HG03378 (cell line): ENCODE data around the gene UCK2.
A peak's percentile ranks its signal among the peaks of the same experiment; 100 is the strongest.

Experiments
- ATAC-seq: cut with Tn5 transposase; IDR thresholded peaks from one replicate; pipeline ENCODE4 v1.9.1; 2021; ENCODE audit warnings: mild to moderate bottlenecking, moderate library complexity; ENCODE audit not compliant: unreplicated experiment

UCK2 gene

DNA sequence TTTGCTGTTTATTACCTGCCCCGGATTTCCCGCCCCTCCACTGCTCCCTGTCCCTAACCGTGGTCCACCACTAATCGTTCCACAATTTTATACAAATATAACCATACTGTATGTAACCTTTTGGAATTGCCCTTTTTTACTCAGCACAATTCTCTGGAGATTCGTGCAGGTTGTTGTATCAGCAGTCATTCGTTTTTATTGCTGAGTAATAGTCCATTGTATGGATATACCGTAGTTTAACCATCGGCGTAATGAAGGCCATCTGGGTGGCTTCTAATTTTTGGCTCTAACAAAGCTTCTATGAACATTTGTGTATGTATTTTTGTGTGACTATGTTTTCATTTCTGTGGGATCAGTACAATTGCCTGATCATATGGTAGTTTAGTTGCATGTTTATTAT, 50.0 kb downstream of the UCK2 start:
- no peak for ATAC-seq

DNA sequence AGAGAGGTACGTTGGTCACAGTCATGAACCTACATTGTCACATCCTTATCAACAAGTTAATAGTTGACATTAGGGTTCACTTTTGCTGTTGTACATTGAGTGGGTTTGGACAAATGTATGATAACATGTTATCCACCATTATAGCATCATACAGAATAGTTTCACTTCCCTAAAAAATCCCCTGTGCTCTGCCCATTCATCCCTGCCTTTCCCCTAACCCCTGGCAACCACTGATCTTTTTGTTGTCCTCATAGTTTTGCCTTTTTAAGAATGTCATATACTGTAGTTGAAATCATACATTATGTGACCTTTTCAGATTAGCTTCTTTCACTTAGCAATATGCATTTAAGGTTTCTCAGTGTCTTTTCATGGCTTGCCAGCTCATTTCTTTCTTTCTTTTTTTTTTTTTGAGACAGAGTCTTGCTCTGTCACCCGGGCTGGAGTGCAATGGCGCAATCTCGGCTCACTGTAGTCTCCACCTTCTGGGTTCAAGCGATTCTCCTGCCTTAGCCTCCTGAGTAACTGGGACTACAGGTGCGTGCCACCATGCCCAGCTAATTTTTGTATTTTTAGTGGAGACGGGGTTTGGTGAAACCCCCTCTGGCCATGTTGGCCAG, 50.6 kb downstream of the UCK2 start:
- peak; percentile 79 for ATAC-seq

DNA sequence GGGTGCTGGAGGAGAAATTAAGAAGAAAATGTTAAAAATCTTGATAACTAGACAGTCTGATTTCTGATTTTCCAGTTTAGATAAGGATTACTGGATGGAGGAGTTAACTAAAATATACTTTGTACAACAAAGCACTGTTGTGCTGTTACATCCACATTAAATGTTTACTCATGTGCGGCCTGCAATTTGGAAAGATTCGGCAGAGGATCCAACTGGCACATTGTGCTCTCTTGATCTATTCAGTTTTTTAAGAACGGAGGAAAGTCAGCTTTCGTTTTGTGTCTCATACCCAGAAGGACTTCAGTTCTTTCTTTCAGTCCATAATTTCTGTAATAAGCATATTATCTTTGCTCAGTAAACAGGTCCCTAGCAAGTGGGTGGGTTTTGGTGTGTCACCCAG, 52.5 kb downstream of the UCK2 start:
- ATAC-seq: no peak

DNA sequence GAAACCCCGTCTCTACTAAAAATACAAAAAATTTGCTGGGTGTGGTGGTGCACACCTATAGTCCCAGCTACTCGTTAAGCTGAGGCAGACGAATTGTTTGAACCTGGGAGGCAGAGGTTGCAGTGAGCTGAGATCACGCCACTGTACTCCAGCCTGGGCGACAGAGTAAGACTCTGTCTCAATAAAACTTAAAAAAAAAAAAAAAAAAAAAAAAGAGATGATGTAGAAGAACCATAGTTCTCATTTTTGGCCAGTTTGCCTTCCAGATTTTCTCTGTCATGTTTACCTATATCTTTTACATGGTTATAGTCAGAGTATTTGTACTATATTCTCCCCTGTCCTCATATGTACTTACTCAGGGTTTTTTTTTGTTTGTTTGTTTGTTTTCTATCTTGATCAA, 53.6 kb downstream of the UCK2 start:
- ATAC-seq: no peak

DNA sequence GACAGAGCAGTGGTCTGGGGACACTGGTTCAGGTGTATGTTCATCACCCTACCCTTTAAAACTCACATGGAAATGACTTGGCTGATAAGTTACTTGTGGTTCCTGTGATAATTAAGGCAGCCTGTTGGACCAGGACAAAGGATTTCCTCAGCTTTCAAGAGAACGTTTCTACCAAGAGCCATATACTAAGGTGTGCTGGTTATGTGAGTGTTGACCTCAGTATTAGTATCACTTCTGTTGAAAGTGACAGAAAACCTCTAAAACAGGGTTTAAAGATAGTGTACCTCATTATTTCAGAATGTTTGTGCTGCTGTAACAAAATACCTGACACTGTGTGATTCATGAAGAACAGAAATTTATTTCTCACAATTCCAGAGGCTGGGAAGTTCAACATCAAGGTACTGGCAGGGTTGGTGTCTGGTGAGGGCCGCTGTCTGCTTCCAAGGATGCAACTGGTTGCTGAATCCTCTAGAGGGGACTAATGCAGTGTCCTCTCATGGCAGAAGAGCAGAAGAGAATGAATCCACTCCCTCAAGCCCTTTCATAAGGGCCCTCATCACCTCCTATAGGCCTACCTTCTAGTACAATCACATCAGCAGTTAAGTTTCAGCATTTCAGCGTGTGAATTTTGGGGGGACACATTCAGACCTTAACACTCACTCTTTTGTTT, 54.9 kb downstream of the UCK2 start:
- no peak for ATAC-seq

DNA sequence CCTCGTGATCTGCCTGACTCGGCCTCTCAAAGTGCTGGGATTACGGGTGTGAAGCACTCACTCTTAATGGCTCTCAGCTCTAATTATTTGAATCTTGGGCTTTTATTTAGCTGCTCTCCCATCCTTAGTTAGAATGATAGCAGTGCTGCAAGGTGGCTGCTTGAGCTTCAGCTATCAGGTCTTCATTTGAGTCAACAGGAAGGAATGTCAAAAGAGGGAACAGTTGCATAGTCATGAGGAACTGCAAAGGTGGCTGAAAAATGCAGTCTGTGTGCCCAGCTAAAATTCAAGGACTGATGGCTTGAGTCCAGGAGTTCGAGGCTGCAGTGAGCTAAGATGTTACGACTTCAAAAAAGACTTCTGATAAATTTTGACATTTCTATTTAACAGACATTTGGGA, 55.6 kb downstream of the UCK2 start:
- ATAC-seq: no peak

DNA sequence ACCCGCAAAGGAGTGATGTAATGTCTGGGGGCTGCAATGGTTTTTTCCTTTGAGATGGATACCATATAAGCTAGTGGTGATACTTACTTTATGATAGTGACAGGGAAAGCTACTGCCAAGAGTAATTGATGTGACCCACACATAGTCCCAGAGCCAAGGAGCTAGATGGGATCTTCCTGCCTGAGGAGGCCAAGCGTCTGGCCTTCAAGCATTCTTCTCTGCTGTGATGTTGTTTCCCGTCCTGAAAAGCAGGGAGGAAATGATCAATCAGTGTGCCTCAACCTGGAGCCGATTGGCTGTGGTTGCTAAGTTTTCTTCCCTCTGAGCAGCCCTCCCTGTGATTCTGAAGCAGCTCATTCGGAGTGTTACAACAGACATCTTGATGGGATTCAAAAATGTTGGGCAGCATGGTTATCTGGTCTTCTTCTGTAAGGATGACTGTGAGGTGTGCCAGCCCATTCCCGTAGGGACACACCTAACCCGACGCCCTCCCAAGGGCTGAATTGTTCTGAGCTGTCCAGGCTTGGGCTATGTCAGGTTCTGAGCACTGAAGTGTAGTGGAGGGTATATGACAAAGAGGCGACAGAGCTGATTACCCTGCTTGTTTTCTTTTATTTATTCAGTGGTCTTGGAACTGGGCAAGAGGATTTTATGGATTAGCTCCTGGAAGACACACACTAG, 56.7 kb downstream of the UCK2 start:
- no peak for ATAC-seq

DNA sequence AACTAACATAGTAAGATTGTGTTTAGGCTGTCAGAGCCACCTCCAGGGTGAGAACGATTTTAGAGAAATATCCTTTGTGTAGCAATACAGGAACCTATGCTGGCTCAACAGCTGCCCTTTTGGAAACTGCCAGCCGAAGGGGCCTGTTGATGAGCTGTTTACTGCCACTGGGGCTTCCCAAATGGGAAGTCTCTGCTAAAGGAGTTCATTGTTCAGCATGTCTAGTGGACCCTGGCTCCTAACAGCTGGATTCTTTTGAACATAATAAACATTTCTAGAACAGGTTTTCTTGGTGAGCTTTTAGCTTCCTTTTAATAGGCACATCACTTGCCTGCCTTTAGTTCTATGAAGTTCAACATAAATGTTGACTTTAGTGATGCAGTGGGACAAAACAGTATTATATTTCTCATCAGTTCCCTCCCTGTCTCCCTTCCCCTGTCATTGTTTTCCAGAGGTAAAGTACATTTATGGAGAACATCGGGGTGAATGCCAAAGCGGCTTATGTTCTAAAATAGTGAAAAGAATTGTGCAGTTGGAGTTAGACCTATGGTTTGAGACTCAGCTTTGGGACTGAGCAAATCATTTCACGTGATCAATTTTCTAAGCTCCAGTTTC, 57.4 kb downstream of the UCK2 start:
- ATAC-seq: no peak

DNA sequence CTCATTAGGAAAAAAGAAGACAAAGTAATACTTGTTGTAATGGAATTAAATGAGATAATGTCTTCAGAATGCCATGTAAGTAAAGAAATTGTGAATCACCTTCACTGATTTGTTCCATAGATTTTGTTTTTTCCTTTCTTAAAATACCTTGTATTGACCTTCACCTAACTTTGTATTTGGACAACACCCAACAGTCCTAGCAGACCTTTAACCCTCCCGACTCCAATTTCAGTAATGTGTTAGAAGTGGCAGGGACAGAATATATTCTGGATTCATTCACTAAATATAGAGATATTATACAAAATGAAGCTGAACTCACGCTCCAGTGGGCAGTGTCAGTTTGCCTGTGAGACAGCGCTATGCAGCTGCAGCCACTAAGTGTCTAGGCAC, 57.9 kb downstream of the UCK2 start:
- no peak for ATAC-seq

DNA sequence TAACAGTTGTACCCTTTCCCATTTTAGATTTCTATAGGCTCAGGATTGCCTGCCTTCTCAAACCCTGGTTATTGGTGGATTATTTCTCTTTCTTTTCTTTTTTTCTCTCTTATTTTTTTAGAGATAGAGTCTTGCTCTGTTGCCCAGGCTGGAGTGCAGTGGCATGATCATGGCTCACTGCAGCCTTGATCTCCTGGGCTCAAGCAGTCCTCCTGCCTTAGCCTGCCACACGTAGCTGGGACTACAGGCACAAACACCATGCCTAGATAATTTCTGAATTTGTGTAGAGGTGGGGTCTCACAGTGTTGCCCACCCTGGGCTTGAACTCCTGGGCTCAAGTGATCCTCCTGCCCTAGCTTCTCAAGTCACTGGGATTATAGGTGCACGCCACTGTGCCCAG, 58.8 kb downstream of the UCK2 start:
- ATAC-seq: no peak

DNA sequence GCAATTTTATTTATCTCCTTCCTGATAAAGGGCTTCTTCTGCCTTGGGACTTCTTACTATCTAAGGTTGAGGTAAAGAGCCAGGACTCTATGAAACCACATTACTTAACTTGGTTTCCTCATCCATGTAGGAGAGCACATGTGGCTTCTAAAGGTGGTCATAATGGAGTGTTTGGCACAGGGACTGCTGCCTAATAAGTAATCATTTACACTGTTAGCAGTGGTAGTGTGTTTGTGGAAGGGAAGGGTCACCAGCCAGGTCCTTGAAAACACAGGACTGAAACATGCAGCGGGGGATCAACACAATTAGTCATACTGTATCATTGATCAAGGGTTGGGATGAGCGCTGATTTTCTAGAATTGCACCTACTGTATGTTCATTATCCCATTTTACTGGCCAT, 59.6 kb downstream of the UCK2 start:
- ATAC-seq: no peak

DNA sequence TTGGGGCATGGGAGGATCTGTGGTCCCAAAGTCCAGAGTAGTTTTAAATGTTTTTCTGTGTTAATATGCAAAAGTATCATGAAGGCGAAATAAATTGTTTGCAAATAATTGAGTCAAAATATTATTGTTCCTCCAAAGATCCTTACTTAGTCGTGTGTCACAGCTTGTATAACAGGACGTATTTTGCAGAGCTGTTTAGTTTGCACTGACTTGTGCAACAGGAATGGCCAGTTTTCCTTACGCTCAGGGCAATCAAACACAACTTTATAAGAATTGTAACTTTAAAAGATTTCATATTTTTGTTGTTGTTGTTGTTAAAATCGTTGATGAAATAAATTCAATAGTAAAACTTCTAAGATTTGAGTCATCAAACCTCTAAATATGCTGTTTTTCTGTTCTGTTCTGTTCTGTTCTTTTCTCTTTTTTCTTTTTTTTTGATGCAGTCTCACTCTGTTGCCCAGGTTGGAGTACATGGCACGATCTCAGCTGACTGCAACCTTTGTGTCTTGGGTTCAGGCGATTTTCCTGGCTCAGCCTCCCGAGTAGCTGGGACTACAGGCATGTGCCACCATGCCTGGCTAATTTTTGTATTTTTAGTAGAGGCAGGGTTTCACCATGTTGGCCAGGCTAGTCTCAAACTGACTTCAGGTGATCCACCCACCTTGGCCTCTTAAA, 60.6 kb downstream of the UCK2 start:
- no peak for ATAC-seq

DNA sequence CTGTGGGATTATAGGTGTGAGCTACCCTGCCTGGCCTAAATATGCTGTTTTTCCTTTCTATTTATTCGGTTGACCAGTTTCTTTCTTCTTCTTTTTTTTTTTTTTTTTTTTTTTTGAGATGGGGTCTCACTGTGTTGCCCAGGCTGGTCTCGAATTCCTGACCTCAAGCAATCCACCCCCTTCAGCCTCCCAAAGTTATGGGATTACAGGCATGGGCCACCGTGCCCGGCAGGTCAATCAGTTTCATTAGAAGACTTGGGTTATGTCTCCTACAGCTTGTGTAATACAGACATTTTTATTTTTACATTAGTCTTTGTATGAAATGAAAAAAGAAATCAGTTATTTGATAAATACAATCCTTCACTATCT, 61.1 kb downstream of the UCK2 start:
- ATAC-seq: no peak

DNA sequence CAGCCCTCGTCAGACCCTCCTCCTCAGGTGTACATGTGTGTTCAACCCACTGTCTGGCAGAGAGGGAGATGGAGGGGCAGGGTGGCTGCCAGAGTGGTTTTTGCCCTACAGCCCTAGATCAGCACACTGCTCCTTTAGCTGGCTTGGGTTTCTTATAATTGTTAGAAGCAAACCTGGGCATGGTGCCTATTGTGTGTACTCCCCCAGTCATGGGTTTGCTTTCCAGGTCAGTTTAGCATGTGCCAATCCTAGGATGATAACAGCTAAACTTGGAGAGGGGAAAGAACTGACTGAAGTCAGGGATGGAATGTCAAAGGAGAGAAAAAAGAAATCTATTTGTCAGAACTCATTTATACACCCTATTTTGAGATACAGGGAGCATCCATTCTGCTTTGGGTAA, 63.3 kb downstream of the UCK2 start:
- no peak for ATAC-seq

DNA sequence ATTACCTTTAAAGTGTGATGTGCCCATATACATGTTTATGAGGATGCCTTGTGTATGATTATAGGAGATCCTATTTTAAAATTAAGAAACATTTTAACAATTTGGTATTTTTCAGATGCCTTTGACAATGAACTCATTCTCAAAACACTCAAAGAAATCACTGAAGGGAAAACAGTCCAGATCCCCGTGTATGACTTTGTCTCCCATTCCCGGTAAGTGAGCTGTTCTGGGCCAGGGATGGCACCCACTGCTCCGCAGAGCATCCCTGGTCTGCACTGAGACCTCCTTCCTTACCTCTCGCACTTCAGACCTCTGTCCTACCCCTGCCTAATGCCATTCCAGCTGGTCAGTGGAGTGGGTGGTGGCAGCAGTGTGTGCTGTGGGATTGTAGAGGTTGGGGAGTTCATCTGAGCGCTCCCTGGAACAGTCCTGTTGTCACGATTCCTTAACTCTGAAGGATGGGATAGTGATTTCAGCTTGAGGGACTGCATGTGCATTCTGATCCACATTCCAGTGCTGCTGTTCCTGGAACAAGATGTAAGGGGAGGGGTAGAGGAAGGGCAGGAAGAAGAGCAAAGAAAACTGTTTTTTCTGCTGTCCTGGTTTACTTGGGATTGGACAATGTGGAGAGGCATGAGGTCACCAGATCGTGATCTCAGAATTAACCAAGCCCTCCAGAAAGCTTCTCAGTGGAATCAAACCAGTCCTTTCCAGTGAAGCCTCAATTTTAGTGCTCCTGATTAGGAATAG, 63.9 kb downstream of the UCK2 start:
- ATAC-seq: no peak

DNA sequence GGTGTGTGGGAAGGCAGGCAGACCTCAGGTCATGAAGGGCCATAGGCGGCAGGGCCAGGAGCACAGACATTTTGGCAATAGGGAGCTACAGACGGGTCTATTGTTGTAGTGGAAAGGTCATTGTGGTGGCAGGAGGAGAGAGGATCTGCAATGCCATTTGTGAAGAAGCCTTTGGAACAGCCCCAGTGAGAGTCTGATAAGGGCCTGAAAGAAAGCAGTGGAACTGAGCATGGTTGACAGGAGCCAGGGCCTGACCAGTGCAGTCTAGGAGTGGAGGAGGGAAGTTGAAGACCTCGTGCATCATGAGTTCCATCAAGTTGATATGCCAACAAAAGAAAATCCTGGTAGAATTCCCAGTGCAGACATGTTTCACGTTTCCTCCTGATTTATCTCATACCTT, 65.5 kb downstream of the UCK2 start:
- ATAC-seq: no peak

DNA sequence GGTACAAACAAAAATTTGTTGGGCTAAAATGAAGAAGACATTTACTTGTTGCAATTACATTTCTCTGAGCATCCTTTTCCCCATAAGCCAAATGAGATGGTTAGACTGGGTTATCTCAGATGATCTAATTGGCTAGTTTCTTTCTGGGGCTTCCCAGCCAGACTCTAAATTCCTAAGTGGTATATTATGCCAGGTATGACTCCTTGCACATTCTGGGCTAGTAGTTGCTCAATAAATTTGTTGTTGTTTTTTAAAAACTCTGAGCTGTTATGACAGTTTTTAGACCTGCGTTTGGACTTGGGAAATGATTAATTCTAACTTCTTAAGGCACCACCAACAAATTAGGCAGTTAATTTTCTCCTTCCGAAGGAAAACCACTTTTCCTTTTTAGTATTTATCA, 66.1 kb downstream of the UCK2 start:
- ATAC-seq: no peak

DNA sequence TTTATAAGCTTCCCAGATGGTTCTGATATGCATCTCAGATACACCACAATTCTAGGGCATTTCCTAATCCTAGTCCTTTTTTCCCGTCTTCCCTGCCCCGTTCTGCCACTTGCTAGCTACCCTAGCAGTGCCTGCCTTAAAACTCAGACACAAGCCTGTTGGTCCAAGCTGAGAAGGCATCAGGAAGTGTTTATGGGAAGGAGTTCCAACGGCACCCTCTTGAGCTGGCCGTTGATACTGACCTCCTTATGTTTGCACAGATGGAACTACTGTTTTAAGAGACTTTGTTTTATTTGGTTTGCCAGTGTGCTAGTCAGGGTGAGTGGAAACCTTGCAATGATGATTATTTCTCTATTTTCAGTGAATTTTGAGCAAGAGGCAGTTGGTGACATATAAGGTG, 67.2 kb downstream of the UCK2 start:
- no peak for ATAC-seq

DNA sequence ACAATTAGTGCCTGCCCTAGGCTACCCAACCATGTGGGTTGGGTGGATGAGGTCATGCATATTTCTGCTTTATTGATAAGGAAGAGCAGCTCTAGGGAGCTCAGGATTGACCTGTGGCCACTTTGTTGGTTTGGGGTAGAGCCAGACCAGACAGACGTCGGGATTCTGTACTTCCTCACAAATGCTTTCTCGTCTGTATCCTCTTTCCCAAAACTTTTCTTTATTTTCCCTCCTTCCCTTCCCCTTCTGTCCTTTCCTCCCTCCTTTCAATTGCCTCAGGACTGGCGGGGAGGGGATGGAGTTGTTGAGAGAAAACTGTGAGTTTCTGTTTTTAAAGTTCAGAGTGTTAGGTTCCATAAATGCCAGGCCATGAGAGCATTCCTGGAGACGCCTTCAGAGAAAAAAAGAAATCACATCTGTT, 68.0 kb downstream of the UCK2 start:
- ATAC-seq: no peak

DNA sequence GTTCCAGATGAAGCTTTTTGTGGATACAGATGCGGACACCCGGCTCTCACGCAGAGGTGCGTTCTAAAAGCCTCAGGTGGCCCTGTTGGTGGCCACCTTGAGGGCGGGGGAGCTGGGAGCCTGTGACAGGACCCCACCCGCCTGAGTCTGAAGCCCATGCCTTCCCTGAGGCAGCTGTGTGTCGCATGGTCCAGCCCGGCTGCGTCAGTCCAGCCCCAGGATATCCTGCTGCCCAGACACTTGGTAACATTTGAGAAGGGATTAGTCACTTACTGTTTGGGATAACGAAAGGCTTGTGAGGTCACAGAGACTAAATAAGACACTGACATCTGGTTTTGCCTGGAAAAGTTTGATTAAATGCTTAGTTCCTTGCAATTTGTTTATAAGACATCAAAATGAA, 68.9 kb downstream of the UCK2 start:
- no peak for ATAC-seq
